HepG2 (cell line): ENCODE measurements around the gene JAK1. TPM values are rescaled to one million over a fixed set of nuclear protein-coding genes. Genes with fewer than 3 reads are reported as not detected.
A peak's percentile ranks its signal among the peaks of the same experiment; 100 is the strongest.

Source experiments
- POLR2AphosphoS2 ChIP-seq: IDR thresholded peaks from 2 replicates; pipeline ENCODE4 v1.6.1; 2011; ENCODE audit warnings: low read depth, low read length, improper control_type of control experiment
- RAD21 ChIP-seq: fragments of 450-650 bp; formaldehyde crosslinking; IDR thresholded peaks from 2 replicates; pipeline ENCODE4 v1.5.0; 2020; ENCODE audit warnings: mild to moderate bottlenecking
- SMARCE1 ChIP-seq: fragments of 450-650 bp; IDR thresholded peaks from 2 replicates; pipeline ENCODE4 v1.6.1; 2017; ENCODE audit warnings: borderline replicate concordance
- TAF1 ChIP-seq: sonication (generic); formaldehyde crosslinking; IDR thresholded peaks from 2 replicates; pipeline ENCODE4 v1.4.0; 2020; ENCODE audit warnings: missing genetic modification reagents
- TARDBP ChIP-seq: sonication (generic); formaldehyde crosslinking; IDR thresholded peaks from 2 replicates; pipeline ENCODE4 v1.8.0; 2022; ENCODE audit warnings: mild to moderate bottlenecking, missing genetic modification reagents
- ZNF547 ChIP-seq: sonication (generic); formaldehyde crosslinking; IDR thresholded peaks from 2 replicates; pipeline ENCODE4 v1.5.1; 2020; ENCODE audit warnings: mild to moderate bottlenecking, missing genetic modification reagents
- ZNF609 ChIP-seq: sonication (generic); formaldehyde crosslinking; IDR thresholded peaks from 2 replicates; pipeline ENCODE4 v1.4.0; 2020; ENCODE audit warnings: mild to moderate bottlenecking, missing genetic modification reagents, borderline replicate concordance
- ZSCAN20 ChIP-seq: sonication (generic); formaldehyde crosslinking; IDR thresholded peaks from 2 replicates; pipeline ENCODE4 v1.4.0; 2020; ENCODE audit warnings: missing genetic modification reagents, mild to moderate bottlenecking, borderline replicate concordance
- polyA plus RNA-seq, 8 experiments: library from polyadenylated mRNA; depleted of rRNA in 3 of 8; stranded (reverse) in 7 of 8; unstranded in 1 of 8; fragments of >200 nt; fragmentation: Illumina TruSeq in 4 of 8; extraction: Trizol in 4 of 8; gene quantifications; 2 replicates each; pipeline versions ENCODE4 v1.2.1 to v1.2.3, GENCODE V29; 2011 to 2016; ENCODE audit warnings: low read depth in 4 of 8, missing spikeins in 1 of 8, mixed read lengths in 1 of 8; ENCODE audit not compliant: insufficient read depth in 1 of 8
- total RNA-seq, 5 experiments: library from RNA; depleted of rRNA; stranded (reverse); fragments of >200 nt; fragmentation: Illumina TruSeq; extraction: Trizol; gene quantifications; 2 replicates each; pipeline ENCODE4 v1.2.3, GENCODE V29; 2016; ENCODE audit warnings: low read depth in 1 of 5
- TF ChIP-seq, protein P1 (sequence below), 2 experiments: sonication (generic) in 1 of 2; formaldehyde crosslinking in 1 of 2; IDR thresholded peaks; 2 replicates each; pipeline versions ENCODE4 v1.6.1 to v1.9.0; 2014 to 2022; ENCODE audit warnings: antibody characterized with exemption in 1 of 2, borderline replicate concordance in 1 of 2, inconsistent platforms in 1 of 2, low read depth in 1 of 2, missing genetic modification reagents in 1 of 2
- TF ChIP-seq, protein P2 (sequence below): sonication (generic); formaldehyde crosslinking; IDR thresholded peaks from 2 replicates; pipeline ENCODE4 v1.5.1; 2020; ENCODE audit warnings: mild to moderate bottlenecking, missing genetic modification reagents, borderline replicate concordance

JAK1 gene
- total and polyA plus RNA-seq, 2 of the 13 experiments (the other 11 are each of a cell fraction or from before 2014, with no cell fraction given) = 23.9 to 42.4 TPM

DNA sequence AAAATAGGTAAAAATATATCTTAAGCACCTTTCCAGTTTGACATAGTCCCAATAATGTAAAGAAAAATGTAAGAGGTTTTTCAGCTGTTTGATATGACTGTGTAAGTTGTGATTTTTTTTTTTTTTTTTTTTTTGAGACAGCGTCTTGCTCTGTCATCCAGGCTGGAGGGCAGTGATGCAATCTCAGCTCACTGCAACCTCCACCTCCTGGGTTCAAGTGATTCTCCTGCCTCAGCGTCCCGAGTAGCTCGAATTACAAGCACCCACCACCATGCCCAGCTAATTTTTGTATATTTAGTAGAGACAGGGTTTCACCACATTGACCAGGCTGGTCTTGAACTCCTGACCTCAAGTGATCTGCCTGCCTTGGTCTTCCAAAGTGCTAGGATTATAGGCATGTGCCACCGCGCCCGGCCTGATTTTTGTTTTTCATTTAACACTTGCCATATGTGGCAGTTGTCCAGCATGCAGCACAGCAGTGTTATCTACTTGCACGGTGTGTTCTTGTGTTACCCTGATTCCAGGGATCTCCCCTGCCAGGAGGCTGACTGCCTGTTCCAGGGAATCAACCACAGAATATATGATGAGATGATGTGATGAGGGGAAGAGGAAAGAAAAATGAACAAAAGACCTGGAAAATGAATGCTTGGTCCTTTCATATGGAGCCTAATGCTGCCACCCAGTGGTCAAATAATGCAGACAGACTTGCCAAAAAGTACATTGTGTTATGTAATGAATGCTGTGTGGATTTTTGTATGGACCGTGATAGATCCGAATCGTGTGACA is 142.5 kb downstream of the JAK1 start (continued):
- TF ChIP-seq ZNF609 (CRISPR knock-in tag) (no peak), TAF1 (CRISPR knock-in tag) (no peak), SMARCE1 (no peak), ZNF547 (CRISPR knock-in tag) (no peak), TARDBP (CRISPR knock-in tag) (0 out of 2 replicates have a peak, but pooled peaks have one; percentile 27), RAD21 (peak; percentile 81), POLR2AphosphoS2 (no peak), ZSCAN20 (no peak)
- TF ChIP-seq, protein P1, sequence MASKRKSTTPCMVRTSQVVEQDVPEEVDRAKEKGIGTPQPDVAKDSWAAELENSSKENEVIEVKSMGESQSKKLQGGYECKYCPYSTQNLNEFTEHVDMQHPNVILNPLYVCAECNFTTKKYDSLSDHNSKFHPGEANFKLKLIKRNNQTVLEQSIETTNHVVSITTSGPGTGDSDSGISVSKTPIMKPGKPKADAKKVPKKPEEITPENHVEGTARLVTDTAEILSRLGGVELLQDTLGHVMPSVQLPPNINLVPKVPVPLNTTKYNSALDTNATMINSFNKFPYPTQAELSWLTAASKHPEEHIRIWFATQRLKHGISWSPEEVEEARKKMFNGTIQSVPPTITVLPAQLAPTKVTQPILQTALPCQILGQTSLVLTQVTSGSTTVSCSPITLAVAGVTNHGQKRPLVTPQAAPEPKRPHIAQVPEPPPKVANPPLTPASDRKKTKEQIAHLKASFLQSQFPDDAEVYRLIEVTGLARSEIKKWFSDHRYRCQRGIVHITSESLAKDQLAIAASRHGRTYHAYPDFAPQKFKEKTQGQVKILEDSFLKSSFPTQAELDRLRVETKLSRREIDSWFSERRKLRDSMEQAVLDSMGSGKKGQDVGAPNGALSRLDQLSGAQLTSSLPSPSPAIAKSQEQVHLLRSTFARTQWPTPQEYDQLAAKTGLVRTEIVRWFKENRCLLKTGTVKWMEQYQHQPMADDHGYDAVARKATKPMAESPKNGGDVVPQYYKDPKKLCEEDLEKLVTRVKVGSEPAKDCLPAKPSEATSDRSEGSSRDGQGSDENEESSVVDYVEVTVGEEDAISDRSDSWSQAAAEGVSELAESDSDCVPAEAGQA (IDR thresholded peaks at IDR 0.05; ENCODE audit: low read depth) = no peak
- TF ChIP-seq, protein P1 (CRISPR knock-in tag; IDR thresholded peaks at IDR 0.05; ENCODE audit: borderline replicate concordance) = no peak
- TF ChIP-seq, protein P2, sequence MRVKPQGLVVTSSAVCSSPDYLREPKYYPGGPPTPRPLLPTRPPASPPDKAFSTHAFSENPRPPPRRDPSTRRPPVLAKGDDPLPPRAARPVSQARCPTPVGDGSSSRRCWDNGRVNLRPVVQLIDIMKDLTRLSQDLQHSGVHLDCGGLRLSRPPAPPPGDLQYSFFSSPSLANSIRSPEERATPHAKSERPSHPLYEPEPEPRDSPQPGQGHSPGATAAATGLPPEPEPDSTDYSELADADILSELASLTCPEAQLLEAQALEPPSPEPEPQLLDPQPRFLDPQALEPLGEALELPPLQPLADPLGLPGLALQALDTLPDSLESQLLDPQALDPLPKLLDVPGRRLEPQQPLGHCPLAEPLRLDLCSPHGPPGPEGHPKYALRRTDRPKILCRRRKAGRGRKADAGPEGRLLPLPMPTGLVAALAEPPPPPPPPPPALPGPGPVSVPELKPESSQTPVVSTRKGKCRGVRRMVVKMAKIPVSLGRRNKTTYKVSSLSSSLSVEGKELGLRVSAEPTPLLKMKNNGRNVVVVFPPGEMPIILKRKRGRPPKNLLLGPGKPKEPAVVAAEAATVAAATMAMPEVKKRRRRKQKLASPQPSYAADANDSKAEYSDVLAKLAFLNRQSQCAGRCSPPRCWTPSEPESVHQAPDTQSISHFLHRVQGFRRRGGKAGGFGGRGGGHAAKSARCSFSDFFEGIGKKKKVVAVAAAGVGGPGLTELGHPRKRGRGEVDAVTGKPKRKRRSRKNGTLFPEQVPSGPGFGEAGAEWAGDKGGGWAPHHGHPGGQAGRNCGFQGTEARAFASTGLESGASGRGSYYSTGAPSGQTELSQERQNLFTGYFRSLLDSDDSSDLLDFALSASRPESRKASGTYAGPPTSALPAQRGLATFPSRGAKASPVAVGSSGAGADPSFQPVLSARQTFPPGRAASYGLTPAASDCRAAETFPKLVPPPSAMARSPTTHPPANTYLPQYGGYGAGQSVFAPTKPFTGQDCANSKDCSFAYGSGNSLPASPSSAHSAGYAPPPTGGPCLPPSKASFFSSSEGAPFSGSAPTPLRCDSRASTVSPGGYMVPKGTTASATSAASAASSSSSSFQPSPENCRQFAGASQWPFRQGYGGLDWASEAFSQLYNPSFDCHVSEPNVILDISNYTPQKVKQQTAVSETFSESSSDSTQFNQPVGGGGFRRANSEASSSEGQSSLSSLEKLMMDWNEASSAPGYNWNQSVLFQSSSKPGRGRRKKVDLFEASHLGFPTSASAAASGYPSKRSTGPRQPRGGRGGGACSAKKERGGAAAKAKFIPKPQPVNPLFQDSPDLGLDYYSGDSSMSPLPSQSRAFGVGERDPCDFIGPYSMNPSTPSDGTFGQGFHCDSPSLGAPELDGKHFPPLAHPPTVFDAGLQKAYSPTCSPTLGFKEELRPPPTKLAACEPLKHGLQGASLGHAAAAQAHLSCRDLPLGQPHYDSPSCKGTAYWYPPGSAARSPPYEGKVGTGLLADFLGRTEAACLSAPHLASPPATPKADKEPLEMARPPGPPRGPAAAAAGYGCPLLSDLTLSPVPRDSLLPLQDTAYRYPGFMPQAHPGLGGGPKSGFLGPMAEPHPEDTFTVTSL = no peak
